ENCODE data around the gene ACVRL1. TPM values are rescaled to one million over a fixed set of nuclear protein-coding genes. Genes with fewer than 3 reads are reported as not detected.

Gene ACVRL1
- total and polyA plus RNA-seq, 3 experiments from 2014 or later, result 0.07 TPM; not detected in 2

DNA sequence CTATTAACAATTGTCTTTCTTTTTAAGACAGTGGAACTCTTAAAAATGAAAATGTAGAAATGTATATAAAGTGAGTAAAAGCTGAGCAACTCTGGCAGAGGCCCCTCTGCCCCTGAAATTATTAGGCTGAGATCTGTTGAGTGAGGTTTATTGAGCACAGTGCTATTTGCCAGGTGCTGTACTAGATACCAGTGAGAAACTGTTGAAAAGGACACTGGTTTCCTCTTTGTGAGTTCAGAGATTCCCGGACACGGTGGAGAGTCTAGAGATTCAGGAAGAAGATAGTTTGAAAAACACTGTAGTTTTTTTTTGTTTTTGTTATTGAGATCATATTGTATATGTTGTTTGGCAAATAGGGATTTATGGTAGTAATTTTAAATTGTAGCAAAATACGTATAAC, 55.4 kb downstream of the ACVRL1 start:
- H3K27me3 Mint-ChIP-seq, result no peaks in the 10 kb centered on the region
- H3K4me3 ChIP-seq (ENCODE audit: low read length), result no peak overlapping the region
- H3K27me3 ChIP-seq (ENCODE audit: insufficient read depth, low read length, poor library complexity, severe bottlenecking), result no peaks in the 10 kb centered on the region
- ChIA-PET CTCF (interaction anchor here (1.2 to 1.9 kb wide), 2 partner anchors 60 to 62 kb away, joined by 3 to 7 read pairs; no protein-coding TSS in a partner anchor), POLR2A (interaction anchor here (0.7 kb wide), 1 partner anchor 11 kb away, joined by 3 read pairs; no protein-coding TSS in a partner anchor)
- H3K27ac Mint-ChIP-seq, result no peak overlapping the region
- H3K27ac ChIP-seq (ENCODE audit: low read depth, low read length), result no peak overlapping the region
- peaks cover 19 to 30% (median 25%) of the 10 kb centered on the region in 3 donors for H3K4me1 Mint-ChIP-seq
- H3K4me1 ChIP-seq (ENCODE audit: insufficient read depth, low read length), result peaks cover 10% of the 10 kb centered on the region
- H3K36me3 ChIP-seq (ENCODE audit: insufficient read depth, low read length), result no peaks in the 10 kb centered on the region
- peaks cover 4 to 13% (median 7%) of the 10 kb centered on the region in 3 donors for H3K36me3 Mint-ChIP-seq
- no peaks in the 10 kb centered on the region for H3K9me3 ChIP-seq (ENCODE audit: low read length)
- H3K4me3 Mint-ChIP-seq, result no peak overlapping the region
- no peaks in the 10 kb centered on the region for H3K9me3 Mint-ChIP-seq
- no peak for DNase-seq

DNA sequence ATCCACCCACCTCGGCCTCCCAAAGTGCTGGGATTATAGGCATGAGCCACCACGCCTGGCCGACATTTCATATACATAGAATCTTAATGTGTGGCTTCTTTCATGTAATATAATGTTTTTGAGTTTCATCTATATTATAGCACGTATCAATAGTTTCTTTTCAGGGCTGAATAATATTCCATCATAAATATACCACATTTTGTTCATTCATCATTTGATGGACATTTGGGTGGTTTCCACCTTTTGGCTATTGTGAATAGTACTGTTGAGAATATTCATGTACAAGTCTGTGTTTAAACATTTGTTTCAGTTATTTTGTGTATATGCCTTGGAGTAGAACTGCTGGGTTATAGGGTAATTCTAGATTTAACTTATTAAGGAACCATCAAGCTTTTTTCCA, 56.2 kb downstream of the ACVRL1 start:
- CTCF ChIA-PET, result no interaction called here
- Histone ChIP-seq H3K27me3 (ENCODE audit: insufficient read depth, low read length, poor library complexity, severe bottlenecking) (no peaks in the 10 kb centered on the region), H3K4me3 (ENCODE audit: low read length) (no peak overlapping the region), H3K9me3 (ENCODE audit: low read length) (no peaks in the 10 kb centered on the region), H3K27ac (ENCODE audit: low read depth, low read length) (no peak overlapping the region), H3K4me1 (ENCODE audit: insufficient read depth, low read length) (peaks cover 10% of the 10 kb centered on the region), H3K36me3 (ENCODE audit: insufficient read depth, low read length) (no peaks in the 10 kb centered on the region)
- peaks cover 19 to 25% (median 25%) of the 10 kb centered on the region in 3 donors for H3K4me1 Mint-ChIP-seq
- no peak overlapping the region for H3K27ac Mint-ChIP-seq
- H3K9me3 Mint-ChIP-seq, result no peaks in the 10 kb centered on the region
- no peak for DNase-seq
- H3K4me3 Mint-ChIP-seq, result no peak overlapping the region
- peaks cover 4 to 13% (median 7%) of the 10 kb centered on the region in 3 donors for H3K36me3 Mint-ChIP-seq
- POLR2A ChIA-PET, result no interaction called here
- no peaks in the 10 kb centered on the region for H3K27me3 Mint-ChIP-seq

DNA sequence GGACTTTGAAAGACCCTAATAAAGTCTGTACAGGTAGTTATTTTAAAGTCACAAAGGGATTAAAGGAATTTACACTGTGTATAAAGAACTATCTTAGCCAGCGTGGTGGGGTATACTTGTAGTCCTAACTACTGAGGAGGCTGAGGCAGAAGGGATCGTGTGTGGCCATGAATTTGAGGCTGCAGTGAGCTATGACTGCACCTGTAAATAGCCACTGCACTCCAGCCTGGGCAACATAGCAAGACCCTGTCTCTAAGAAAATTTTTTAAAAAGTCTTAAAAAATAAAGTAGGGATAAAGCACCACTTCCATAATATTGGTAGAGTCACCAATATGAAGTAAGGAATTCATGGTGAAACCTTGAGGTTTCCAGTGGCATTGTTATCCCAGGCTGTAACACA, 62.3 kb downstream of the ACVRL1 start:
- no peak overlapping the region for H3K27ac ChIP-seq (ENCODE audit: low read depth, low read length)
- CTCF ChIA-PET, result interaction anchor here (0.9 to 1.7 kb wide), 3 partner anchors 13 to 84 kb away, joined by 4 to 5 read pairs (median 4); no protein-coding TSS in a partner anchor
- POLR2A ChIA-PET, result no interaction called here
- no peaks in the 10 kb centered on the region for H3K9me3 Mint-ChIP-seq
- no peaks in the 10 kb centered on the region for H3K27me3 Mint-ChIP-seq
- peaks cover 0 to under 1% (median 0%) of the 10 kb centered on the region in 3 donors for H3K36me3 Mint-ChIP-seq
- no peaks in the 10 kb centered on the region for H3K36me3 ChIP-seq (ENCODE audit: insufficient read depth, low read length)
- H3K4me3 Mint-ChIP-seq, result peak overlapping the region in 2 of 7 donors; percentile 28 to 57
- peak overlapping the region in 5 of 8 donors; percentile 6 to 96 (median 74) for H3K27ac Mint-ChIP-seq
- no peaks in the 10 kb centered on the region for H3K9me3 ChIP-seq (ENCODE audit: low read length)
- peaks cover 45 to 57% (median 50%) of the 10 kb centered on the region in 3 donors for H3K4me1 Mint-ChIP-seq
- H3K4me3 ChIP-seq (ENCODE audit: low read length), result no peak overlapping the region
- H3K4me1 ChIP-seq (ENCODE audit: insufficient read depth, low read length), result peaks cover 49% of the 10 kb centered on the region
- no peaks in the 10 kb centered on the region for H3K27me3 ChIP-seq (ENCODE audit: insufficient read depth, low read length, poor library complexity, severe bottlenecking)
- no peak for DNase-seq

DNA sequence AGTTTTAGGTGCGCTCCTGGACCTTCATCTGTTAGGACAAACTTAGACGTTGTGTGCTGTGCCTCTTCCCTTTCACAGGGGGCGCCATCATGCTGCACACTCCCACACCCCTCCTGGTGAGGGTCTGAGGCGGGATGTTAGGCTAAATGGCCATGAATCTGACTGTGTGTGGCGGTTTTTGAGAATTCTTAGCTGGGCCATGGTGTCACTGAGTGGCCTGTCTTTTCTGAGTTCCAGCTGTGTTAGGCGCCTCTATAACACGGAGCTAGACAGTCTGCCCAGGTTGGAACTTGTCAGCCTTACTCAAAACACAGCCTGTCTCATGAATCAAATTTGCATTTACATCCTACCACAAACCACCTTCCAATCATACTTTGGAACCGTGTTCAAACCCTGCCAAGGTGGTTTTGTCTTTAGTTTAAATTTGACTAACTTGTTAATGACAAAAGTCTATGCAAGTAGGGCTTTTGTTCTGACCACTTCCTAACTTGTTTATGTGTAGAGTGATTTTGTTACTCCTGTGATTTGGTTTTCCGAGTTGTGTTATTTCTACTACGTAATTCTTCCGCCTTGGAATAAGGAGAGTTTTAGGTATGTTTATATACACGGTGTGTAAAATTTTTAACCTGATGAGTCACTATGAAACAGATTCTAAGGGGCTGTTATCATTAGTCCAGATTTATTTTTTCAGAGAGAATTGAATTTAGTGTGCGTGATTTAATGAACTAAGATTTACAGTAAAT, 63.8 kb downstream of the ACVRL1 start:
- peaks cover 0 to 9% (median 7%) of the 10 kb centered on the region in 3 donors for H3K36me3 Mint-ChIP-seq
- peak in 3 of 5 donors; percentile 21 to 59 (median 57) for DNase-seq
- Histone ChIP-seq H3K27me3 (ENCODE audit: insufficient read depth, low read length, poor library complexity, severe bottlenecking) (no peaks in the 10 kb centered on the region), H3K4me3 (ENCODE audit: low read length) (peak overlapping the region; percentile 17), H3K4me1 (ENCODE audit: insufficient read depth, low read length) (peaks cover 62% of the 10 kb centered on the region), H3K27ac (ENCODE audit: low read depth, low read length) (no peak overlapping the region), H3K36me3 (ENCODE audit: insufficient read depth, low read length) (no peaks in the 10 kb centered on the region), H3K9me3 (ENCODE audit: low read length) (no peaks in the 10 kb centered on the region)
- no peaks in the 10 kb centered on the region for H3K9me3 Mint-ChIP-seq
- H3K27ac Mint-ChIP-seq, result peak overlapping the region; percentile 60 to 89 (median 84)
- H3K4me1 Mint-ChIP-seq, result peaks cover 59 to 71% (median 64%) of the 10 kb centered on the region in 3 donors
- H3K4me3 Mint-ChIP-seq, result peak overlapping the region; percentile 4 to 82 (median 63)
- POLR2A ChIA-PET, result no interaction called here
- CTCF ChIA-PET, result interaction anchor here (0.7 to 1.9 kb wide), 9 partner anchors 10 to 86 kb away, joined by 3 to 5 read pairs (median 4); no protein-coding TSS in a partner anchor
- peaks cover 0 to 1% of the 10 kb centered on the region in 2 donors for H3K27me3 Mint-ChIP-seq

DNA sequence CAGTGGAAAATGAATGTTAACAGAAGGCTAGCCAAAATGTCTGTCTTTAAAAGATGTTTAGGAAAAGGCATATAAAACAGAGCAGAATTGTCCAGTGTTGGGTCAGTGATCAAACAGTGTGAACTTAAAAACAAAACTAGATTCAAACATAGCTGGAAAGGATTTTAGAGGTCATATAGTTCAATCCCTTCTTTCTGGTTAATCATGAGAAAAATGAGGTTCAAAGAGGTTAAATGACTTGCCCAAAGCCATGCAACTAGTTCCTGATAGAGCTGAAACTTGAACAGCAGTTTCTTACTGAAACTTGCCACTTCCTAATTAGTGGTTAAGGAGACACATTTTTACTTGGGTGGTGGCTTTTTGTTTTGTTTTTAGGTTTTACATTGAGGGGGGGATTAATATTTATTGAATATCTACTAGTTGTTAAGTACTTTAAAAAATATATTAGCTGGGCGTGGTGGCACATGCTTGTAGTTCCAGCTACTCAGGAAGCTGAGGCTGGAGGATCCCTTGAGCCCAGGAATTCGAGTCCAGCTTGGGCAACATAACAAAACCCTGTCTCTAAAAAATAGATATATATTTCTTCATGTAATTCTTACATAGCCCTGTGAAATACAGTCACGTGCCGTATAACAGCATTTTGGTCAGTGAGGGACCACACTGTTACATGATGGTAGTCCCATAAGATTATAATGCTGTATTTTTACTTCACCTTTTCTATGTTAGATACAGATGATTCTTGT, 64.5 kb downstream of the ACVRL1 start:
- peak overlapping the region; percentile 0 to 82 (median 63) for H3K4me3 Mint-ChIP-seq
- Histone ChIP-seq H3K36me3 (ENCODE audit: insufficient read depth, low read length) (no peaks in the 10 kb centered on the region), H3K9me3 (ENCODE audit: low read length) (no peaks in the 10 kb centered on the region), H3K27me3 (ENCODE audit: insufficient read depth, low read length, poor library complexity, severe bottlenecking) (no peaks in the 10 kb centered on the region), H3K4me3 (ENCODE audit: low read length) (peak overlapping the region; percentile 11), H3K27ac (ENCODE audit: low read depth, low read length) (no peak overlapping the region), H3K4me1 (ENCODE audit: insufficient read depth, low read length) (peaks cover 62% of the 10 kb centered on the region)
- peaks cover 0 to 1% of the 10 kb centered on the region in 2 donors for H3K27me3 Mint-ChIP-seq
- DNase-seq, result no peak
- peak overlapping the region in 7 of 8 donors; percentile 60 to 89 (median 82) for H3K27ac Mint-ChIP-seq
- peaks cover 6 to 17% (median 15%) of the 10 kb centered on the region in 3 donors for H3K36me3 Mint-ChIP-seq
- peaks cover 65 to 76% (median 70%) of the 10 kb centered on the region in 3 donors for H3K4me1 Mint-ChIP-seq
- ChIA-PET POLR2A (interaction anchor here (0.7 to 0.9 kb wide), 2 partner anchors 35 to 188 kb away, joined by 3 read pairs; partner anchors contain the start of gene TAMALIN), CTCF (interaction anchor here (0.6 to 1.9 kb wide), 4 partner anchors 9 to 53 kb away, joined by 3 to 6 read pairs (median 5); no protein-coding TSS in a partner anchor)
- H3K9me3 Mint-ChIP-seq, result no peaks in the 10 kb centered on the region

DNA sequence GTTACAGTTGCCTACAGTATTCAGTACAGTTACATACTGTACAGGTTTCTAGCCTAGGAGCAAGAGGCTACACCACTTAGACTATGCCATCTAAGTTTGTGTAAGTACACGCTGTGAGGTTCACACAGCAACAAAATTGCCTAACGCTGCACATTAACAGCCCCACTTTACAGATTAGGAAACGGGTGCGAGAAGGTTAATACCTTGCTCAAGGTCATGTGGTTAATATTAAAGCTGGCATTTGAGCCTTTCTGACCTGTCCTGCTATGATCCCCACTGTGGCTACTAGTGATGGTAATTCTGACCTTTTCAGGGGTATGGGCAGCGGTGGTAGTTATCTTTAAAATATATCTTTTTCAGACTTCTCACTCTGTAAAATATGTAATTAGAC, 65.1 kb downstream of the ACVRL1 start:
- peaks cover 62% of the 10 kb centered on the region for H3K4me1 ChIP-seq (ENCODE audit: insufficient read depth, low read length)
- Mint-ChIP-seq H3K4me3 (peak overlapping the region; percentile 5 to 82 (median 55)), H3K27me3 (peaks cover 0 to 1% of the 10 kb centered on the region in 2 donors), H3K27ac (peak overlapping the region; percentile 12 to 89 (median 55)), H3K36me3 (peaks cover 7 to 19% (median 16%) of the 10 kb centered on the region in 3 donors), H3K9me3 (no peaks in the 10 kb centered on the region), H3K4me1 (peaks cover 65 to 76% (median 70%) of the 10 kb centered on the region in 3 donors)
- ChIA-PET CTCF (interaction anchor here (0.6 to 0.7 kb wide), 2 partner anchors 12 to 21 kb away, joined by 3 to 6 read pairs; no protein-coding TSS in a partner anchor), POLR2A (interaction anchor here (0.7 to 0.9 kb wide), 2 partner anchors 35 to 187 kb away, joined by 3 read pairs; partner anchors contain the start of gene TAMALIN)
- no peak overlapping the region for H3K27ac ChIP-seq (ENCODE audit: low read depth, low read length)
- no peaks in the 10 kb centered on the region for H3K27me3 ChIP-seq (ENCODE audit: insufficient read depth, low read length, poor library complexity, severe bottlenecking)
- no peak for DNase-seq
- H3K4me3 ChIP-seq (ENCODE audit: low read length), result peak overlapping the region; percentile 11
- no peaks in the 10 kb centered on the region for H3K36me3 ChIP-seq (ENCODE audit: insufficient read depth, low read length)
- no peaks in the 10 kb centered on the region for H3K9me3 ChIP-seq (ENCODE audit: low read length)

DNA sequence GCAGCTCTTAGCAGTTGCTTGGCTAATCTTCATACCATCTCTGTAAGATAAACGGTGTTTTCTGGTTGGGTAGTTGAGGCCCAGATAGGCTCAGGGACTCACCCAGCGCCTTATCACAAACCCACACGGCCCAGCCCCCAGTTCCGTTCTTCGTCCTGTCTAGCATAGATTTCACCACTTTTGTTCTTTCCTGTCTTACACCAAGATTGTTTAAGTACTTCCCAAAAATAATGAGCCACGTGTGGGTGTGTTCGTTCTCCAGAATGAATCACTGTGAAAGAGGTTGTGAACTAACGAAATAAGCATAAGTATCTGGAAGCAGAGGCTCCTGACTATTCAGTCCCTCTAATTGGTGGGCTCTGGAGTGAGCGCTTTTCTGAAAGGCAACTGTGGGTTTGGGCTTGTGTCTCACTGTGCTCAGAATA, 65.6 kb downstream of the ACVRL1 start:
- peak overlapping the region; percentile 5 to 82 (median 55) for H3K4me3 Mint-ChIP-seq
- H3K4me1 Mint-ChIP-seq, result peaks cover 65 to 76% (median 70%) of the 10 kb centered on the region in 3 donors
- no peaks in the 10 kb centered on the region for H3K9me3 ChIP-seq (ENCODE audit: low read length)
- CTCF ChIA-PET, result interaction anchor here (0.6 kb wide), 1 partner anchor 12 kb away, joined by 3 read pairs; no protein-coding TSS in a partner anchor
- no peaks in the 10 kb centered on the region for H3K36me3 ChIP-seq (ENCODE audit: insufficient read depth, low read length)
- no peaks in the 10 kb centered on the region for H3K27me3 ChIP-seq (ENCODE audit: insufficient read depth, low read length, poor library complexity, severe bottlenecking)
- H3K36me3 Mint-ChIP-seq, result peaks cover 7 to 21% (median 16%) of the 10 kb centered on the region in 3 donors
- POLR2A ChIA-PET, result interaction anchor here (0.9 kb wide), 1 partner anchor 34 kb away, joined by 3 read pairs; the partner anchor contains the start of gene TAMALIN
- H3K27ac Mint-ChIP-seq, result peak overlapping the region; percentile 12 to 89 (median 49)
- H3K27me3 Mint-ChIP-seq, result peaks cover 0 to 1% of the 10 kb centered on the region in 2 donors
- no peaks in the 10 kb centered on the region for H3K9me3 Mint-ChIP-seq
- H3K4me3 ChIP-seq (ENCODE audit: low read length), result no peak overlapping the region
- peak in 4 of 5 donors; percentile 46 to 65 (median 54) for DNase-seq
- H3K4me1 ChIP-seq (ENCODE audit: insufficient read depth, low read length), result peaks cover 62% of the 10 kb centered on the region
- no peak overlapping the region for H3K27ac ChIP-seq (ENCODE audit: low read depth, low read length)

All from CD8-positive, alpha-beta memory T cell (primary cell).